H1 (cell line): ENCODE measurements around the gene ZBTB1. TPM values are rescaled to one million over a fixed set of nuclear protein-coding genes. Genes with fewer than 3 reads are reported as not detected.

Experiments
- CTCF ChIA-PET: fragments of 300-600 bp; sonication (Branson Sonifier 250); formaldehyde crosslinking; loops from one replicate; lab custom pipeline; 2021; ENCODE audit not compliant: partially characterized antibody; lab: Charles Lee
- POLR2A ChIA-PET: fragments of 300-600 bp; sonication (Branson Sonifier 250); formaldehyde crosslinking; loops from one replicate; lab custom pipeline; 2021; ENCODE audit warnings: inconsistent platforms; ENCODE audit not compliant: partially characterized antibody; lab: Charles Lee
- DNase-seq, 2 experiments: peaks; one replicate each; pipeline versions ENCODE4 v3.0.0 to v3.0.0-alpha.2; 2010 to 2022; ENCODE audit warnings: low spot score in 2 of 2, low read depth in 1 of 2, mixed read lengths in 1 of 2
- FAIRE-seq: peaks from 2 replicates; lab custom pipeline; 2011; peaks lifted over from hg19 to GRCh38; lab: Jason Lieb, UNC
- H2AFZ ChIP-seq: 2 replicates; pipeline ENCODE4 v1.8.1; 2012; ENCODE audit warnings: low read length, inconsistent platforms
- H2AK5ac ChIP-seq: 2 replicates; pipeline ENCODE4 v1.6.1; 2013; ENCODE audit warnings: low read depth, low read length
- H2BK120ac ChIP-seq: replicated peaks from 2 replicates; pipeline ENCODE3; 2013; ENCODE audit warnings: low read depth, low read length, inconsistent platforms
- H2BK12ac ChIP-seq: 2 replicates; pipeline ENCODE4 v1.6.1; 2013; ENCODE audit warnings: low read depth, low read length
- H2BK15ac ChIP-seq: 2 replicates; pipeline ENCODE4 v1.6.1; 2013; ENCODE audit warnings: low read length
- H2BK20ac ChIP-seq: 2 replicates; pipeline ENCODE4 v1.6.1; 2013; ENCODE audit warnings: low read length
- H2BK5ac ChIP-seq: 2 replicates; pipeline ENCODE4 v1.6.1; 2013; ENCODE audit warnings: low read depth, low read length
- H3K14ac ChIP-seq: 2 replicates; pipeline ENCODE4 v1.6.1; 2013; ENCODE audit warnings: inconsistent platforms; ENCODE audit not compliant: insufficient read length
- H3K18ac ChIP-seq: 2 replicates; pipeline ENCODE4 v1.6.1; 2013; ENCODE audit warnings: low read length; ENCODE audit errors: extremely low read depth
- H3K23ac ChIP-seq: 2 replicates; pipeline ENCODE4 v1.6.1; 2013; ENCODE audit warnings: inconsistent platforms; ENCODE audit not compliant: insufficient read length
- H3K23me2 ChIP-seq: 2 replicates; pipeline ENCODE4 v1.6.1; 2013; ENCODE audit warnings: low read depth, low read length
- H3K27ac ChIP-seq: 2 replicates; pipeline ENCODE4 v1.6.1; 2011; ENCODE audit warnings: low read depth, low read length, inconsistent platforms
- H3K27me3 ChIP-seq, 4 experiments: replicated peaks in 1 of 4; 1 replicate in 1 of 4; 2 replicates in 3 of 4; pipeline versions ENCODE4 v1.6.1 to v1.8.1; 2011 to 2013; ENCODE audit warnings: low read length in 3 of 4, mild to moderate bottlenecking in 3 of 4, inconsistent platforms in 2 of 4, mixed read lengths in 2 of 4, moderate library complexity in 1 of 4; ENCODE audit not compliant: control insufficient read depth in 3 of 4, insufficient read depth in 3 of 4; ENCODE audit errors: extremely low read depth in 1 of 4
- H3K36me3 ChIP-seq, 4 experiments: 2 replicates each; pipeline versions ENCODE4 v1.6.1 to v1.8.1; 2011 to 2013; ENCODE audit warnings: mild to moderate bottlenecking in 4 of 4, low read length in 3 of 4, moderate library complexity in 2 of 4, control low read depth in 1 of 4, inconsistent platforms in 1 of 4; ENCODE audit not compliant: insufficient read depth in 4 of 4, control insufficient read depth in 2 of 4
- H3K4ac ChIP-seq: replicated peaks from 2 replicates; pipeline ENCODE3; 2013; ENCODE audit warnings: low read length, low read depth, mixed read lengths, inconsistent platforms; ENCODE audit not compliant: insufficient read length
- H3K4me1 ChIP-seq, 4 experiments: replicated peaks in 1 of 4; 1 replicate in 1 of 4; 2 replicates in 3 of 4; pipeline versions ENCODE4 v1.6.1 to v1.8.1; 2011 to 2013; ENCODE audit warnings: low read length in 3 of 4, inconsistent platforms in 2 of 4, mixed read lengths in 1 of 4; ENCODE audit not compliant: insufficient read depth in 4 of 4, control insufficient read depth in 3 of 4
- H3K4me2 ChIP-seq, 2 experiments: 2 replicates each; pipeline versions ENCODE4 v1.6.1 to v1.8.1; 2011 to 2013; ENCODE audit warnings: low read depth in 2 of 2, low read length in 2 of 2, control low read depth in 1 of 2, inconsistent platforms in 1 of 2, mild to moderate bottlenecking in 1 of 2; ENCODE audit not compliant: insufficient read depth in 1 of 2
- H3K4me3 ChIP-seq, 4 experiments: fragments of 200-600, 300-600 bp in 1 of 4; sonication (generic), shearing (Covaris generic), sonication (Bioruptor Twin) in 1 of 4; 2 replicates each; pipeline versions ENCODE4 v1.5.1 to v1.8.1; 2011 to 2016; ENCODE audit warnings: low read length in 4 of 4, low read depth in 3 of 4, control low read depth in 2 of 4, inconsistent platforms in 2 of 4, mild to moderate bottlenecking in 2 of 4, mixed read lengths in 1 of 4, moderate library complexity in 1 of 4; ENCODE audit not compliant: insufficient read depth in 2 of 4; ENCODE audit errors: extremely low read depth in 1 of 4
- H3K56ac ChIP-seq: replicated peaks from 2 replicates; pipeline ENCODE3; 2013; ENCODE audit warnings: low read depth, mild to moderate bottlenecking, mixed read lengths, low read length, inconsistent platforms; ENCODE audit not compliant: insufficient read length
- H3K79me1 ChIP-seq: 2 replicates; pipeline ENCODE4 v1.6.1; 2013; ENCODE audit warnings: low read depth, low read length, control low read depth
- H3K79me2 ChIP-seq, 2 experiments: 2 replicates each; pipeline versions ENCODE4 v1.6.1 to v1.8.1; 2012 to 2013; ENCODE audit warnings: low read length in 2 of 2, mild to moderate bottlenecking in 2 of 2, inconsistent platforms in 1 of 2; ENCODE audit not compliant: insufficient read depth in 2 of 2, control insufficient read depth in 1 of 2
- H3K9ac ChIP-seq, 4 experiments: replicated peaks in 1 of 4; 1 replicate in 1 of 4; 2 replicates in 3 of 4; pipeline versions ENCODE4 v1.6.1 to v1.8.1; 2011 to 2013; ENCODE audit warnings: low read depth in 3 of 4, low read length in 3 of 4, control low read depth in 2 of 4, mild to moderate bottlenecking in 2 of 4, moderate library complexity in 2 of 4, inconsistent platforms in 1 of 4; ENCODE audit errors: extremely low read depth in 1 of 4
- H3K9me3 ChIP-seq, 2 experiments: 2 replicates each; pipeline versions ENCODE4 v1.6.1 to v1.8.1; 2012 to 2013; ENCODE audit warnings: mild to moderate bottlenecking in 2 of 2, moderate library complexity in 2 of 2, control low read depth in 1 of 2, inconsistent platforms in 1 of 2, low read depth in 1 of 2, low read length in 1 of 2, mixed read lengths in 1 of 2; ENCODE audit not compliant: insufficient read depth in 2 of 2
- H4K20me1 ChIP-seq, 2 experiments: replicated peaks in 1 of 2; 2 replicates each; pipeline versions ENCODE3 to v1.8.1; 2011 to 2013; ENCODE audit warnings: inconsistent platforms in 2 of 2, low read length in 2 of 2, mild to moderate bottlenecking in 1 of 2; ENCODE audit not compliant: insufficient read depth in 2 of 2, control insufficient read depth in 1 of 2
- H4K5ac ChIP-seq: 2 replicates; pipeline ENCODE4 v1.6.1; 2013; ENCODE audit warnings: low read length, low read depth, mixed read lengths, inconsistent platforms; ENCODE audit not compliant: insufficient read length
- H4K8ac ChIP-seq: 2 replicates; pipeline ENCODE4 v1.8.0; 2013; ENCODE audit warnings: mild to moderate bottlenecking, moderate library complexity, low read length, inconsistent platforms; ENCODE audit not compliant: insufficient read depth; ENCODE audit errors: extremely low read depth
- H4K91ac ChIP-seq: replicated peaks from 2 replicates; pipeline ENCODE3; 2013; ENCODE audit warnings: low read length, mixed read lengths, inconsistent platforms; ENCODE audit not compliant: insufficient read length
- BACH1 ChIP-seq: IDR thresholded peaks from 2 replicates; pipeline ENCODE4 v1.6.1; 2012; ENCODE audit warnings: low read length, improper control_type of control experiment
- CBX8 ChIP-seq: fragments of 300-800, 300-1000 bp; sonication (generic); IDR thresholded peaks from 2 replicates; pipeline ENCODE4 v1.7.1; 2016; ENCODE audit warnings: low read depth, low read length, borderline replicate concordance
- CHD2 ChIP-seq: IDR thresholded peaks from 2 replicates; pipeline ENCODE4 v1.6.1; 2012; ENCODE audit warnings: low read length, improper control_type of control experiment
- EP300 ChIP-seq, 2 experiments: IDR thresholded peaks; 1 replicate in 1 of 2; 2 replicates in 1 of 2; pipeline ENCODE4 v1.6.1; 2011 to 2012; ENCODE audit warnings: low read depth in 2 of 2, low read length in 2 of 2, mild to moderate bottlenecking in 2 of 2, borderline replicate concordance in 1 of 2, inconsistent platforms in 1 of 2, moderate library complexity in 1 of 2
- FOSL1 ChIP-seq: IDR thresholded peaks from 2 replicates; pipeline ENCODE4 v1.6.1; 2011; ENCODE audit warnings: mild to moderate bottlenecking, low read depth, low read length, moderate library complexity; ENCODE audit not compliant: insufficient read depth
- JUND ChIP-seq: IDR thresholded peaks from 2 replicates; pipeline ENCODE4 v1.6.1; 2011; ENCODE audit warnings: mild to moderate bottlenecking, improper control_type of control experiment, low read length
- SIN3A ChIP-seq, 2 experiments: IDR thresholded peaks in 1 of 2; conservative IDR thresholded peaks in 1 of 2; 2 replicates each; pipeline ENCODE4 v1.6.1; 2011 to 2012; ENCODE audit warnings: low read length in 2 of 2, improper control_type of control experiment in 1 of 2, low read depth in 1 of 2, mild to moderate bottlenecking in 1 of 2
- SP2 ChIP-seq: IDR thresholded peaks from 2 replicates; pipeline ENCODE4 v1.6.1; 2012; ENCODE audit warnings: mild to moderate bottlenecking, low read length, inconsistent platforms
- YY1 ChIP-seq: IDR thresholded peaks from 2 replicates; pipeline ENCODE4 v1.6.1; 2011; ENCODE audit warnings: low read depth, mild to moderate bottlenecking, low read length
- WGBS, 2 experiments: shearing (Covaris generic) in 1 of 2; methylation state at CpG; one replicate each; pipeline versions ENCODE4 v1.1.6 to v1.1.7; 2013 to 2015; ENCODE audit warnings: low lambda C conversion rate in 2 of 2, mixed read lengths in 2 of 2, inconsistent platforms in 1 of 2, low coverage in 1 of 2, missing lambda C conversion rate in 1 of 2; ENCODE audit not compliant: insufficient replicate concordance in 2 of 2, insufficient coverage in 1 of 2, insufficient read length in 1 of 2; ENCODE audit errors: extremely low coverage in 1 of 2, missing lambda C conversion rate in 1 of 2; 5-methylcytosine and 5-hydroxymethylcytosine counted together
- polyA plus RNA-seq, 7 experiments: library from polyadenylated mRNA; depleted of rRNA in 3 of 7; stranded (reverse) in 5 of 7; unstranded in 2 of 7; fragments of >200 nt in 5 of 7; fragments of 200-250 nt in 2 of 7; gene quantifications; 1 replicate in 5 of 7; 2 replicates in 1 of 7; 4 replicates in 1 of 7; pipeline versions ENCODE4 v1.2.1 to v1.2.3, GENCODE V29; 2011 to 2013; ENCODE audit warnings: missing spikeins in 2 of 7, mixed read lengths in 2 of 7
- total RNA-seq: library from RNA; stranded (reverse); fragmentation: NEBNext Ultra II Directional; extraction: Animal tissue kit (Norgen Biotek cat#: 25700); gene quantifications from 2 replicates; pipeline ENCODE4 v1.2.1, GENCODE V29; 2021
- TF ChIP-seq, protein P1 (sequence below): IDR thresholded peaks from 2 replicates; pipeline ENCODE4 v1.6.1; 2012; ENCODE audit warnings: inconsistent platforms
- TF ChIP-seq, protein P2 (sequence below), 3 experiments: IDR thresholded peaks; 1 replicate in 2 of 3; 2 replicates in 1 of 3; pipeline versions ENCODE4 v1.5.1 to v1.6.1; 2011; ENCODE audit warnings: low read length in 3 of 3, mild to moderate bottlenecking in 3 of 3, inconsistent platforms in 2 of 3, low read depth in 1 of 3, moderate library complexity in 1 of 3; ENCODE audit not compliant: insufficient read depth in 1 of 3; ENCODE audit errors: control extremely low read depth in 1 of 3

Gene ZBTB1
- total and polyA plus RNA-seq, 2 of the 8 experiments (the other 6 are each of a cell fraction or from before 2014, with no cell fraction given): 13.6 to 27.5 TPM

GRCh38 chr14:64566651-64567122 is 62.1 kb downstream of the ZBTB1 start:
- Histone ChIP-seq H2BK12ac (no peak overlapping the region), H3K27me3 (no peaks in the 10 kb centered on the region), H4K5ac (no peak overlapping the region), H3K4ac (no peak overlapping the region), H3K79me1 (no peaks in the 10 kb centered on the region), H3K18ac (no peak overlapping the region; the same call in 1 of the 2 replicates), H2BK5ac (no peak overlapping the region), H3K4me1 (peaks cover 0 to 7% (median 1%) of the 10 kb centered on the region in 4 experiments; a peak in 3 of 7 replicates), H3K27ac (no peak overlapping the region), H3K4me2 (no peak overlapping the region), H3K79me2 (no peaks in the 10 kb centered on the region), H2BK20ac (0 out of 2 replicates have a peak overlapping the region, but pooled peaks have one; percentile 17), H3K9me3 (no peaks in the 10 kb centered on the region), H3K14ac (no peak overlapping the region), H3K23me2 (no peaks in the 10 kb centered on the region), H2BK120ac (no peak overlapping the region), H4K20me1 (no peaks in the 10 kb centered on the region), H3K23ac (no peak overlapping the region), H3K4me3 (no peak overlapping the region), H4K8ac (no peak overlapping the region), H2AK5ac (no peak overlapping the region), H3K56ac (no peak overlapping the region), H4K91ac (peak overlapping the region; percentile 16), H2BK15ac (no peak overlapping the region), H3K9ac (no peak overlapping the region), H2AFZ (peak overlapping the region; percentile 66), H3K36me3 (no peaks in the 10 kb centered on the region)
- DNase-seq (no peak), FAIRE-seq (no peak)
- ChIA-PET CTCF (interaction anchor here (0.9 to 3.4 kb wide), 2 partner anchors 10 to 70 kb away, joined by 3 to 8 read pairs; no protein-coding TSS in a partner anchor), POLR2A (interaction anchor here (1.0 kb wide), 1 partner anchor 26 kb away, joined by 3 read pairs; the partner anchor contains the start of gene HSPA2)
- 93% methylated on average over 5 of the region's 5 CpGs; no CpG with 5 or more reads in 1 of the 2 experiments for WGBS, 2 experiments
- TF ChIP-seq JUND (no peak), EP300 (IDR thresholded peaks at IDR 0.05; ENCODE audit: borderline replicate concordance in 1 of 2, low read depth in 2 of 2, low read length in 2 of 2) (no peak), FOSL1 (no peak), BACH1 (no peak), SIN3A (conservative IDR thresholded peaks at IDR 0.05 in 1 of 2, IDR thresholded peaks at IDR 0.05 in 1 of 2; ENCODE audit: low read depth in 1 of 2, low read length in 2 of 2) (no peak), YY1 (no peak), CBX8 (no peak), SP2 (no peak), CHD2 (no peak)
- TF ChIP-seq, protein P1, sequence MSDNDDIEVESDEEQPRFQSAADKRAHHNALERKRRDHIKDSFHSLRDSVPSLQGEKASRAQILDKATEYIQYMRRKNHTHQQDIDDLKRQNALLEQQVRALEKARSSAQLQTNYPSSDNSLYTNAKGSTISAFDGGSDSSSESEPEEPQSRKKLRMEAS: no peak
- TF ChIP-seq, protein P2, sequence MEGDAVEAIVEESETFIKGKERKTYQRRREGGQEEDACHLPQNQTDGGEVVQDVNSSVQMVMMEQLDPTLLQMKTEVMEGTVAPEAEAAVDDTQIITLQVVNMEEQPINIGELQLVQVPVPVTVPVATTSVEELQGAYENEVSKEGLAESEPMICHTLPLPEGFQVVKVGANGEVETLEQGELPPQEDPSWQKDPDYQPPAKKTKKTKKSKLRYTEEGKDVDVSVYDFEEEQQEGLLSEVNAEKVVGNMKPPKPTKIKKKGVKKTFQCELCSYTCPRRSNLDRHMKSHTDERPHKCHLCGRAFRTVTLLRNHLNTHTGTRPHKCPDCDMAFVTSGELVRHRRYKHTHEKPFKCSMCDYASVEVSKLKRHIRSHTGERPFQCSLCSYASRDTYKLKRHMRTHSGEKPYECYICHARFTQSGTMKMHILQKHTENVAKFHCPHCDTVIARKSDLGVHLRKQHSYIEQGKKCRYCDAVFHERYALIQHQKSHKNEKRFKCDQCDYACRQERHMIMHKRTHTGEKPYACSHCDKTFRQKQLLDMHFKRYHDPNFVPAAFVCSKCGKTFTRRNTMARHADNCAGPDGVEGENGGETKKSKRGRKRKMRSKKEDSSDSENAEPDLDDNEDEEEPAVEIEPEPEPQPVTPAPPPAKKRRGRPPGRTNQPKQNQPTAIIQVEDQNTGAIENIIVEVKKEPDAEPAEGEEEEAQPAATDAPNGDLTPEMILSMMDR (IDR thresholded peaks at IDR 0.05; ENCODE audit: control extremely low read depth in 1 of 3, insufficient read depth in 1 of 3, low read depth in 1 of 3, low read length in 3 of 3): no peak
